Measurements from ENCODE around the gene CD58.

Gene CD58

GRCh38 chr1:116528329-116529083, 42.3 kb downstream of the CD58 start:
- Histone ChIP-seq H3K27me3 (ENCODE audit: control insufficient read depth, insufficient read depth, low read length) (no peaks in the 10 kb centered on the region), H3K9me3 (ENCODE audit: control insufficient read depth, low read length) (no peaks in the 10 kb centered on the region), H3K4me3 (ENCODE audit: low read length) (no peak overlapping the region)

GRCh38 chr1:116525440-116525839, 45.4 kb downstream of the CD58 start:
- Histone ChIP-seq H3K36me3 (ENCODE audit: control insufficient read depth, insufficient read depth, low read length) (no peaks in the 10 kb centered on the region), H3K4me1 (ENCODE audit: control insufficient read depth, insufficient read depth, low read length) (no peaks in the 10 kb centered on the region), H3K9ac (ENCODE audit: low read length) (no peak overlapping the region), H3K27me3 (ENCODE audit: control insufficient read depth, insufficient read depth, low read length) (no peaks in the 10 kb centered on the region), H3K4me3 (ENCODE audit: low read length) (no peak overlapping the region), H3K9me3 (ENCODE audit: control insufficient read depth, low read length) (no peaks in the 10 kb centered on the region)

More at GRCh38 chr1:116528329-116529083, 42.3 kb downstream of the CD58 start:
- no peak overlapping the region for H3K9ac ChIP-seq (ENCODE audit: low read length)
- H3K36me3 ChIP-seq (ENCODE audit: control insufficient read depth, insufficient read depth, low read length) = no peaks in the 10 kb centered on the region
- H3K4me1 ChIP-seq (ENCODE audit: control insufficient read depth, insufficient read depth, low read length) = no peaks in the 10 kb centered on the region

GRCh38 chr1:116521186-116521585, 49.6 kb downstream of the CD58 start:
- Histone ChIP-seq H3K9ac (ENCODE audit: low read length) (no peak overlapping the region), H3K9me3 (ENCODE audit: control insufficient read depth, low read length) (no peaks in the 10 kb centered on the region), H3K4me1 (ENCODE audit: control insufficient read depth, insufficient read depth, low read length) (no peaks in the 10 kb centered on the region), H3K4me3 (ENCODE audit: low read length) (no peak overlapping the region), H3K36me3 (ENCODE audit: control insufficient read depth, insufficient read depth, low read length) (no peaks in the 10 kb centered on the region), H3K27me3 (ENCODE audit: control insufficient read depth, insufficient read depth, low read length) (no peaks in the 10 kb centered on the region)

- Histone ChIP-seq H3K4me1 (ENCODE audit: control insufficient read depth, insufficient read depth, low read length) (peaks cover 4% of the 10 kb centered on the region), H3K9me3 (ENCODE audit: control insufficient read depth, low read length) (no peaks in the 10 kb centered on the region), H3K36me3 (ENCODE audit: control insufficient read depth, insufficient read depth, low read length) (no peaks in the 10 kb centered on the region), H3K9ac (ENCODE audit: low read length) (no peak overlapping the region), H3K4me3 (ENCODE audit: low read length) (no peak overlapping the region), H3K27me3 (ENCODE audit: control insufficient read depth, insufficient read depth, low read length) (no peaks in the 10 kb centered on the region)
Observed at GRCh38 chr1:116518400-116518799, 52.4 kb downstream of the CD58 start.

- no peaks in the 10 kb centered on the region for H3K36me3 ChIP-seq (ENCODE audit: control insufficient read depth, insufficient read depth, low read length)
Observed at GRCh38 chr1:116516631-116517030, 54.2 kb downstream of the CD58 start.

GRCh38 chr1:116515702-116516101, 55.1 kb downstream of the CD58 start:
- Histone ChIP-seq H3K4me1 (ENCODE audit: control insufficient read depth, insufficient read depth, low read length) (peaks cover 4% of the 10 kb centered on the region), H3K36me3 (ENCODE audit: control insufficient read depth, insufficient read depth, low read length) (no peaks in the 10 kb centered on the region), H3K9me3 (ENCODE audit: control insufficient read depth, low read length) (no peaks in the 10 kb centered on the region), H3K4me3 (ENCODE audit: low read length) (no peak overlapping the region), H3K9ac (ENCODE audit: low read length) (no peak overlapping the region), H3K27me3 (ENCODE audit: control insufficient read depth, insufficient read depth, low read length) (no peaks in the 10 kb centered on the region)

More at GRCh38 chr1:116516631-116517030, 54.2 kb downstream of the CD58 start:
- Histone ChIP-seq H3K27me3 (ENCODE audit: control insufficient read depth, insufficient read depth, low read length) (no peaks in the 10 kb centered on the region), H3K4me1 (ENCODE audit: control insufficient read depth, insufficient read depth, low read length) (peaks cover 4% of the 10 kb centered on the region), H3K9ac (ENCODE audit: low read length) (no peak overlapping the region), H3K4me3 (ENCODE audit: low read length) (no peak overlapping the region), H3K9me3 (ENCODE audit: control insufficient read depth, low read length) (no peaks in the 10 kb centered on the region)

GRCh38 chr1:116514708-116515525, 55.9 kb downstream of the CD58 start:
- Histone ChIP-seq H3K9me3 (ENCODE audit: control insufficient read depth, low read length) (no peaks in the 10 kb centered on the region), H3K27me3 (ENCODE audit: control insufficient read depth, insufficient read depth, low read length) (no peaks in the 10 kb centered on the region), H3K4me3 (ENCODE audit: low read length) (no peak overlapping the region), H3K9ac (ENCODE audit: low read length) (no peak overlapping the region), H3K36me3 (ENCODE audit: control insufficient read depth, insufficient read depth, low read length) (no peaks in the 10 kb centered on the region), H3K4me1 (ENCODE audit: control insufficient read depth, insufficient read depth, low read length) (peaks cover 4% of the 10 kb centered on the region)

- Histone ChIP-seq H3K27me3 (ENCODE audit: control insufficient read depth, insufficient read depth, low read length) (no peaks in the 10 kb centered on the region), H3K9me3 (ENCODE audit: control insufficient read depth, low read length) (no peaks in the 10 kb centered on the region), H3K36me3 (ENCODE audit: control insufficient read depth, insufficient read depth, low read length) (no peaks in the 10 kb centered on the region), H3K9ac (ENCODE audit: low read length) (no peak overlapping the region), H3K4me1 (ENCODE audit: control insufficient read depth, insufficient read depth, low read length) (peaks cover 11% of the 10 kb centered on the region), H3K4me3 (ENCODE audit: low read length) (no peak overlapping the region)
Observed at GRCh38 chr1:116513956-116514355, 56.9 kb downstream of the CD58 start.

GRCh38 chr1:116511459-116512019, 59.3 kb downstream of the CD58 start:
- Histone ChIP-seq H3K27me3 (ENCODE audit: control insufficient read depth, insufficient read depth, low read length) (no peaks in the 10 kb centered on the region), H3K9ac (ENCODE audit: low read length) (no peak overlapping the region), H3K9me3 (ENCODE audit: control insufficient read depth, low read length) (no peaks in the 10 kb centered on the region), H3K4me3 (ENCODE audit: low read length) (no peak overlapping the region), H3K36me3 (ENCODE audit: control insufficient read depth, insufficient read depth, low read length) (no peaks in the 10 kb centered on the region), H3K4me1 (ENCODE audit: control insufficient read depth, insufficient read depth, low read length) (peaks cover 24% of the 10 kb centered on the region)

GRCh38 chr1:116510361-116510760, 60.5 kb downstream of the CD58 start:
- no peaks in the 10 kb centered on the region for H3K9me3 ChIP-seq (ENCODE audit: control insufficient read depth, low read length)
- no peaks in the 10 kb centered on the region for H3K27me3 ChIP-seq (ENCODE audit: control insufficient read depth, insufficient read depth, low read length)
- no peak overlapping the region for H3K4me3 ChIP-seq (ENCODE audit: low read length)
- H3K4me1 ChIP-seq (ENCODE audit: control insufficient read depth, insufficient read depth, low read length) = peaks cover 34% of the 10 kb centered on the region
- H3K9ac ChIP-seq (ENCODE audit: low read length) = no peak overlapping the region
- H3K36me3 ChIP-seq (ENCODE audit: control insufficient read depth, insufficient read depth, low read length) = no peaks in the 10 kb centered on the region

GRCh38 chr1:116508984-116509980, 61.5 kb downstream of the CD58 start:
- Histone ChIP-seq H3K9me3 (ENCODE audit: control insufficient read depth, low read length) (no peaks in the 10 kb centered on the region), H3K4me3 (ENCODE audit: low read length) (no peak overlapping the region), H3K9ac (ENCODE audit: low read length) (no peak overlapping the region), H3K4me1 (ENCODE audit: control insufficient read depth, insufficient read depth, low read length) (peaks cover 40% of the 10 kb centered on the region), H3K36me3 (ENCODE audit: control insufficient read depth, insufficient read depth, low read length) (no peaks in the 10 kb centered on the region), H3K27me3 (ENCODE audit: control insufficient read depth, insufficient read depth, low read length) (no peaks in the 10 kb centered on the region)
